ENCODE measurements around the gene LIPM.

LIPM gene

DNA sequence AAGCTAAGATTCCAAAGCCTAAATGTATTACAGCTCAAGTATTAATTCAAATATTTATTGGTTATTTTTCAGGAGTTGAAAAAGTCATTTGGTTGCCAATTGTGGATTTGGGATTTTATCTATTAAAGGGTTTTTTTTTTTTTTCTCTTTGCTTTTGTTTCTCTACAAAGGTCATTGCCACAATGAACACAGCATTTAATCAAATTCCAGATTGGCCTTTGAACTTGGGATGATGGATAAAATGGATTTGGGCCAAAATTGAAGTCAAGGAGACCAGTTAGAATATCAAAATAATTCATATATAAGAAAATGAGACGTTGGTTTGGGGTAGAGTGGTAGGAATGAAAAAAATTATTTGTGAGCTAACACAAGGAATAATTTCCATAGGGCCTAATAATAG, 33.1 kb upstream of the LIPM start:
- Histone ChIP-seq H2AFZ (no peak overlapping the region), H3K27ac (no peak overlapping the region), H3K36me3 (ENCODE audit: control insufficient read depth, insufficient read depth, low read length) (no peaks in the 10 kb centered on the region), H3K4me1 (no peaks in the 10 kb centered on the region), H3K4me3 (ENCODE audit: low read depth, low read length) (no peak overlapping the region), H3K9ac (no peak overlapping the region), H3K4me2 (ENCODE audit: low read length) (no peak overlapping the region), H3K79me2 (no peaks in the 10 kb centered on the region), H3K9me3 (ENCODE audit: control insufficient read depth, low read length) (no peaks in the 10 kb centered on the region), H3K27me3 (ENCODE audit: control insufficient read depth, insufficient read depth, low read length) (no peaks in the 10 kb centered on the region)
- TF ChIP-seq, protein P1, sequence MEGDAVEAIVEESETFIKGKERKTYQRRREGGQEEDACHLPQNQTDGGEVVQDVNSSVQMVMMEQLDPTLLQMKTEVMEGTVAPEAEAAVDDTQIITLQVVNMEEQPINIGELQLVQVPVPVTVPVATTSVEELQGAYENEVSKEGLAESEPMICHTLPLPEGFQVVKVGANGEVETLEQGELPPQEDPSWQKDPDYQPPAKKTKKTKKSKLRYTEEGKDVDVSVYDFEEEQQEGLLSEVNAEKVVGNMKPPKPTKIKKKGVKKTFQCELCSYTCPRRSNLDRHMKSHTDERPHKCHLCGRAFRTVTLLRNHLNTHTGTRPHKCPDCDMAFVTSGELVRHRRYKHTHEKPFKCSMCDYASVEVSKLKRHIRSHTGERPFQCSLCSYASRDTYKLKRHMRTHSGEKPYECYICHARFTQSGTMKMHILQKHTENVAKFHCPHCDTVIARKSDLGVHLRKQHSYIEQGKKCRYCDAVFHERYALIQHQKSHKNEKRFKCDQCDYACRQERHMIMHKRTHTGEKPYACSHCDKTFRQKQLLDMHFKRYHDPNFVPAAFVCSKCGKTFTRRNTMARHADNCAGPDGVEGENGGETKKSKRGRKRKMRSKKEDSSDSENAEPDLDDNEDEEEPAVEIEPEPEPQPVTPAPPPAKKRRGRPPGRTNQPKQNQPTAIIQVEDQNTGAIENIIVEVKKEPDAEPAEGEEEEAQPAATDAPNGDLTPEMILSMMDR (IDR thresholded peaks at IDR 0.05): no peak

DNA sequence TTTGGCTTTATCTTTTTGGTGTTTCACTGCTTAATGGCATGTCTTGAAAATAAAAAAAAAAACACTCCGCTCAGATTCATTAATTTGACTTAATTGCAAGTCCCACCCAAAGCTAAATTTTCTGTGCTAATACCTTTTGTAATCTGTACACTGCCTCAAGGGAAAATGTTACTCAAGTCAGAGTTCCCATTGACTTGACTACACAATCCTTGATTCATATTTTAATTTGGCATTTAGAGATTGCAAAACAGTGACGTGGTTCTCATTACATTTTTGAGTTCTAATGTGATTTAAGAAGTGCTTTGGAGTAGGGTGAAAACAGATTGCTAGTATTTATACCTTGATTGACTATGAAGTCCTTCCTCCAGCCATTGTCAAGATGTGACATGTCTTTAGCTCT, 21.3 kb upstream of the LIPM start:
- Histone ChIP-seq H3K27me3 (ENCODE audit: control insufficient read depth, insufficient read depth, low read length) (no peaks in the 10 kb centered on the region), H3K4me1 (no peaks in the 10 kb centered on the region), H3K9ac (no peak overlapping the region), H3K36me3 (ENCODE audit: control insufficient read depth, insufficient read depth, low read length) (no peaks in the 10 kb centered on the region), H3K79me2 (no peaks in the 10 kb centered on the region), H2AFZ (no peak overlapping the region), H3K4me2 (ENCODE audit: low read length) (no peak overlapping the region), H3K9me3 (ENCODE audit: control insufficient read depth, low read length) (no peaks in the 10 kb centered on the region), H3K4me3 (ENCODE audit: low read depth, low read length) (no peak overlapping the region), H3K27ac (no peak overlapping the region)
- TF ChIP-seq, protein P1 (IDR thresholded peaks at IDR 0.05): no peak

DNA sequence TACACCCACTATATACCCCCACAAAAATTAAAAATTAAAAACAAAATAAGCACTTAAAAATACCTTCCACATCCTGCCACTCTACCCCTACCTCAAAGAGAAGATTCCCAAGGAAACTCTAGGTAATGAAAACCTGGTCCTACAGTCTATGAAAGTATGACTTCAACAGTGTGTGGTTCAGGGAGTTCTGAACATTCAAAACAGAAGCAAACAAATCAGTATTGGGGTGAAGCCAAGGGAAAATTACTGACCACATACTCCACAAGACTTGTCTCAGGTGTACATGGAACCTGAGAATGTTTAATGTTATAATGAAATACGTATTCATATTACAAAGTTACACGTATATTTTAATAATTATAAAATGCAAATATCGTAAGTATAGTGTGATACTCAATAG, 20.3 kb upstream of the LIPM start:
- Histone ChIP-seq H3K4me2 (ENCODE audit: low read length) (no peak overlapping the region), H3K27me3 (ENCODE audit: control insufficient read depth, insufficient read depth, low read length) (no peaks in the 10 kb centered on the region), H3K27ac (no peak overlapping the region), H3K9ac (no peak overlapping the region), H3K4me3 (ENCODE audit: low read depth, low read length) (no peak overlapping the region), H3K4me1 (no peaks in the 10 kb centered on the region), H3K36me3 (ENCODE audit: control insufficient read depth, insufficient read depth, low read length) (no peaks in the 10 kb centered on the region), H3K9me3 (ENCODE audit: control insufficient read depth, low read length) (no peaks in the 10 kb centered on the region), H3K79me2 (no peaks in the 10 kb centered on the region), H2AFZ (no peak overlapping the region)
- TF ChIP-seq, protein P1 (IDR thresholded peaks at IDR 0.05): no peak

DNA sequence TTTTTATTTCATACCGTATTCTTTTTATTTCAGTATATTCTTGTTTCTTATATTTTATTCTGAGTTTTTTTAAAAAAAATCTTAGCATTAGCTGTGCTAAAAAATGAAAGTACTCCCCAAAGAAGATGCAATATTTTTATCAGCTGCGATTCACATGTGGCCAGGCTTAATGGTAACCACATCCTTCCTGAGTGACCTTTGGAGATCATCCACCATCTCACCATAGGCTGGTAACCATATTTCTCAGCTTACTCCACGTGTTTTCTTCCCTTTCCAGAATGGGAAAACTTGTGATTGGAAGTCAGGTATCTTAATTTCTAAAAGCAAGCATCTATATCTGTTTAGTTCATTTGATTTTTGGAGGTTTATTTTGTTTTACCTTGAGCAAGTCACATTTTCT, 18.8 kb upstream of the LIPM start:
- Histone ChIP-seq H3K4me3 (ENCODE audit: low read depth, low read length) (no peak overlapping the region), H3K27me3 (ENCODE audit: control insufficient read depth, insufficient read depth, low read length) (no peaks in the 10 kb centered on the region), H3K79me2 (no peaks in the 10 kb centered on the region), H3K4me2 (ENCODE audit: low read length) (no peak overlapping the region), H3K4me1 (no peaks in the 10 kb centered on the region), H3K9me3 (ENCODE audit: control insufficient read depth, low read length) (no peaks in the 10 kb centered on the region), H2AFZ (no peak overlapping the region), H3K36me3 (ENCODE audit: control insufficient read depth, insufficient read depth, low read length) (no peaks in the 10 kb centered on the region), H3K9ac (no peak overlapping the region), H3K27ac (no peak overlapping the region)
- TF ChIP-seq, protein P1 (IDR thresholded peaks at IDR 0.05): no peak

DNA sequence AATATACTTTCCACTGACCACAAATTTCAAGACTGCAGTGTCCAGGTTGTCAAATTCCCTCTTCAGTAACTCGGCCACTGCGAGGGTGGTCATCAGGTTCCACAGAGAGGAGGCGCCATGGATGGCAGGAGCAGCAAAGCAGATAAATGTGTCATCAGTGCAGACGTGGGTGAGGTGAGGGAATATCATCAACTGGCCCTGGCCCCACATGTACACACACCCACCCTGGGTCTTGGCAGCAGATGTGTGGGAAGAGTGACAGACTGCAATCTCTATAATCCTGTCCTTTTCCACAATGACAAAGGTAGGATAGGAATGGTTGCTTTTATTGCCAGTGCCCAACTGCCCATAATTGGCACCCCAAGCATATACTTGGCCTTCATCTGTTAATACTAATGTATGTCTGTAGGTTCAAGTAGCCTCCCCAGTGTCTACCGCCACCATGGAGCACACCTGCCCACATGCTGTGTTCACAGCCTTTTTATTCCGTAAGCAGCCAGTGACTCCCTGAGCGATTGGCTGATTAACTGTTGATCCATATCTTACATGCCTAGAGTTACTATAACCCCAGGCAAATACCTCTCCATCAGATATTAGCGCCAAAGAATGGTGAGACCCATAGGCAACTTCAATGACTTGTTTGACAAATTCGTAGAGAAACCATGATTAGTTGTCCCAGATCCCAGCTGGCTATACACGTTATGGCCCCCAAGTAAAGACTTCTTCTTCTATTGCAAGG, 16.3 kb upstream of the LIPM start:
- H3K4me3 ChIP-seq (ENCODE audit: low read depth, low read length): no peak overlapping the region
- no peaks in the 10 kb centered on the region for H3K36me3 ChIP-seq (ENCODE audit: control insufficient read depth, insufficient read depth, low read length)
- H3K79me2 ChIP-seq: no peaks in the 10 kb centered on the region
- H3K27ac ChIP-seq: no peak overlapping the region
- H3K9ac ChIP-seq: no peak overlapping the region
- H2AFZ ChIP-seq: no peak overlapping the region
- no peak overlapping the region for H3K4me2 ChIP-seq (ENCODE audit: low read length)
- no peaks in the 10 kb centered on the region for H3K27me3 ChIP-seq (ENCODE audit: control insufficient read depth, insufficient read depth, low read length)
- no peaks in the 10 kb centered on the region for H3K4me1 ChIP-seq
- TF ChIP-seq, protein P1 (IDR thresholded peaks at IDR 0.05): no peak
- no peaks in the 10 kb centered on the region for H3K9me3 ChIP-seq (ENCODE audit: control insufficient read depth, low read length)

All from parathyroid adenoma (tissue), 2 donors.